IMR-90 (cell line): Measurements from ENCODE around the gene ZNF599. TPM values are rescaled to one million over a fixed set of nuclear protein-coding genes. Genes with fewer than 3 reads are reported as not detected.

Experiments
- ATAC-seq: fragments of 200-7000 bp; cut with Tn5 transposase; 2 replicates; pipeline ENCODE4 v1.9.1; 2020; ENCODE audit warnings: low read depth, mild to moderate bottlenecking, moderate library complexity
- BruUV-seq: library from RNA; stranded (reverse); fragments of 400-500 nt; replicated peaks from 2 replicates; lab custom pipeline; 2021; lab: Mats Ljungman, UMichigan
- CTCF ChIA-PET: fragments of 300-600 bp; formaldehyde crosslinking; extraction: SDS; loops from one replicate; lab custom pipeline; 2021; ENCODE audit warnings: antibody characterized with exemption; lab: Yijun Ruan, JAX
- POLR2A ChIA-PET: fragments of 300-600 bp; sonication (Branson Sonifier 250); formaldehyde crosslinking; loops from one replicate; lab custom pipeline; 2022; ENCODE audit warnings: antibody characterized with exemption; ENCODE audit not compliant: unreplicated experiment; lab: Charles Lee
- DNase-seq: peaks from one replicate; pipeline ENCODE4 v3.0.0; 2013
- H2AFZ ChIP-seq: replicated peaks from 2 replicates; pipeline ENCODE3; 2013; ENCODE audit warnings: low read length, mild to moderate bottlenecking; ENCODE audit not compliant: poor library complexity
- H2AK5ac ChIP-seq: 2 replicates; pipeline ENCODE4 v1.6.1; 2013; ENCODE audit warnings: low read depth, low read length, inconsistent platforms
- H2AK9ac ChIP-seq: replicated peaks from 2 replicates; pipeline ENCODE3; 2013; ENCODE audit warnings: mild to moderate bottlenecking, low read depth, low read length, moderate library complexity; ENCODE audit not compliant: poor library complexity
- H2BK120ac ChIP-seq: 2 replicates; pipeline ENCODE4 v1.6.1; 2013; ENCODE audit warnings: low read depth, low read length, inconsistent platforms
- H2BK15ac ChIP-seq: 3 replicates; pipeline ENCODE4 v1.6.1; 2013; ENCODE audit warnings: low read depth, low read length, inconsistent platforms
- H2BK20ac ChIP-seq: 2 replicates; pipeline ENCODE4 v1.6.1; 2013; ENCODE audit warnings: low read depth, mild to moderate bottlenecking, inconsistent platforms, low read length, moderate library complexity
- H2BK5ac ChIP-seq: 2 replicates; pipeline ENCODE4 v1.6.1; 2013; ENCODE audit warnings: mild to moderate bottlenecking, low read depth, low read length, inconsistent platforms; ENCODE audit not compliant: poor library complexity, severe bottlenecking
- H3K14ac ChIP-seq: replicated peaks from 2 replicates; pipeline ENCODE4 v1.6.1; 2013; ENCODE audit warnings: low read depth, low read length, inconsistent platforms
- H3K18ac ChIP-seq: 2 replicates; pipeline ENCODE4 v1.6.1; 2013; ENCODE audit warnings: low read depth, low read length, control low read depth
- H3K23ac ChIP-seq: 2 replicates; pipeline ENCODE4 v1.6.1; 2013; ENCODE audit warnings: low read depth, low read length, inconsistent platforms
- H3K27ac ChIP-seq: 2 replicates; pipeline ENCODE4 v1.5.1; 2013; ENCODE audit warnings: mild to moderate bottlenecking, control low read depth, low read length; ENCODE audit not compliant: insufficient read depth
- H3K27me3 ChIP-seq: 2 replicates; pipeline ENCODE4 v1.6.1; 2013; ENCODE audit warnings: low read length; ENCODE audit not compliant: control insufficient read depth, insufficient read depth
- H3K36me3 ChIP-seq: 2 replicates; pipeline ENCODE4 v1.6.1; 2013; ENCODE audit warnings: low read length, mixed read lengths; ENCODE audit not compliant: control insufficient read depth, insufficient read depth
- H3K4ac ChIP-seq: 2 replicates; pipeline ENCODE4 v1.6.1; 2013; ENCODE audit warnings: low read depth, low read length, inconsistent platforms
- H3K4me1 ChIP-seq: 2 replicates; pipeline ENCODE4 v1.6.1; 2013; ENCODE audit warnings: low read length, mixed read lengths; ENCODE audit not compliant: control insufficient read depth, insufficient read depth
- H3K4me2 ChIP-seq: 2 replicates; pipeline ENCODE4 v1.6.1; 2013; ENCODE audit warnings: low read depth, mild to moderate bottlenecking, control low read depth, low read length, moderate library complexity
- H3K4me3 ChIP-seq: 2 replicates; pipeline ENCODE4 v1.5.1; 2013; ENCODE audit warnings: low read depth, mild to moderate bottlenecking, control low read depth, low read length, moderate library complexity; ENCODE audit not compliant: insufficient read depth
- H3K56ac ChIP-seq: 2 replicates; pipeline ENCODE4 v1.6.1; 2013; ENCODE audit warnings: low read length, inconsistent platforms; ENCODE audit not compliant: insufficient read depth; ENCODE audit errors: extremely low read depth
- H3K79me1 ChIP-seq, 2 experiments: 2 replicates each; pipeline ENCODE4 v1.6.1; 2013; ENCODE audit warnings: low read length in 2 of 2, inconsistent platforms in 1 of 2, low read depth in 1 of 2
- H3K9ac ChIP-seq: 2 replicates; pipeline ENCODE4 v1.6.1; 2013; ENCODE audit warnings: low read depth, low read length, control low read depth
- H3K9me1 ChIP-seq: 2 replicates; pipeline ENCODE4 v1.6.1; 2013; ENCODE audit warnings: low read length, inconsistent platforms; ENCODE audit not compliant: insufficient read depth
- H3K9me3 ChIP-seq: 2 replicates; pipeline ENCODE4 v1.6.1; 2013; ENCODE audit warnings: low read length; ENCODE audit not compliant: control insufficient read depth, insufficient read depth
- H4K20me1 ChIP-seq: 2 replicates; pipeline ENCODE4 v1.6.1; 2013; ENCODE audit warnings: low read length, inconsistent platforms; ENCODE audit not compliant: insufficient read depth
- H4K5ac ChIP-seq: 2 replicates; pipeline ENCODE4 v1.6.1; 2013; ENCODE audit warnings: mild to moderate bottlenecking, low read depth, low read length, control low read depth
- H4K8ac ChIP-seq, 2 experiments: 2 replicates each; pipeline ENCODE4 v1.6.1; 2013; ENCODE audit warnings: low read depth in 2 of 2, low read length in 2 of 2, control low read depth in 1 of 2, inconsistent platforms in 1 of 2
- H4K91ac ChIP-seq: 2 replicates; pipeline ENCODE4 v1.6.1; 2013; ENCODE audit warnings: low read depth, low read length, inconsistent platforms; ENCODE audit not compliant: insufficient read depth
- CEBPB ChIP-seq: IDR thresholded peaks from 2 replicates; pipeline ENCODE4 v1.6.1; 2012; ENCODE audit warnings: low read depth, low read length, improper control_type of control experiment
- CHD1 ChIP-seq: IDR thresholded peaks from 2 replicates; pipeline ENCODE4 v1.6.1; 2012; ENCODE audit warnings: low read depth, low read length, improper control_type of control experiment
- CTCF ChIP-seq: conservative IDR thresholded peaks from 2 replicates; pipeline ENCODE4 v1.5.1; 2012; ENCODE audit warnings: mild to moderate bottlenecking, low read depth, low read length, improper control_type of control experiment
- ELK1 ChIP-seq: fragments of 150-350 bp; IDR thresholded peaks from 2 replicates; pipeline ENCODE4 v1.6.1; 2016; ENCODE audit warnings: low read depth, mild to moderate bottlenecking, low read length, moderate library complexity, borderline replicate concordance
- MAFK ChIP-seq: IDR thresholded peaks from 2 replicates; pipeline ENCODE4 v1.6.1; 2012; ENCODE audit warnings: low read depth, low read length, improper control_type of control experiment
- MAZ ChIP-seq: IDR thresholded peaks from 2 replicates; pipeline ENCODE4 v1.6.1; 2012; ENCODE audit warnings: low read depth, mild to moderate bottlenecking, low read length, improper control_type of control experiment, moderate library complexity, borderline replicate concordance
- MXI1 ChIP-seq: IDR thresholded peaks from 2 replicates; pipeline ENCODE4 v1.6.1; 2012; ENCODE audit warnings: low read depth, mild to moderate bottlenecking, low read length, moderate library complexity, borderline replicate concordance
- NFE2L2 ChIP-seq: fragments of 150-350 bp; IDR thresholded peaks from 2 replicates; pipeline ENCODE4 v1.6.1; 2016; ENCODE audit warnings: low read depth, mild to moderate bottlenecking, low read length
- POLR2A ChIP-seq: IDR thresholded peaks from 2 replicates; pipeline ENCODE4 v1.6.1; 2012; ENCODE audit warnings: mild to moderate bottlenecking, low read depth, low read length
- RAD21 ChIP-seq: IDR thresholded peaks from 2 replicates; pipeline ENCODE4 v1.6.1; 2012; ENCODE audit warnings: low read length, improper control_type of control experiment
- SMC3 ChIP-seq: fragments of 150-350 bp; IDR thresholded peaks from 2 replicates; pipeline ENCODE4 v1.6.1; 2016; ENCODE audit warnings: low read depth, mild to moderate bottlenecking, antibody characterized with exemption, low read length, moderate library complexity
- USF2 ChIP-seq: fragments of 150-350 bp; IDR thresholded peaks from 2 replicates; pipeline ENCODE4 v1.6.1; 2017; ENCODE audit warnings: mild to moderate bottlenecking, antibody characterized with exemption, low read length, low read depth
- WGBS, 2 experiments: methylation state at CpG; one replicate each; pipeline versions ENCODE4 v1.1.5 to v1.1.7; 2013; ENCODE audit warnings: missing lambda C conversion rate in 2 of 2; ENCODE audit not compliant: insufficient read length in 1 of 2; ENCODE audit errors: extremely low coverage in 2 of 2; 5-methylcytosine and 5-hydroxymethylcytosine counted together
- dilution Hi-C: fragments of 300-500 bp; cut with HindIII; formaldehyde crosslinking; loops from one replicate; pipeline ENCODE4 v1.14.3; 2018; ENCODE audit warnings: low sequenced_read_pairs; ENCODE audit not compliant: unreplicated experiment
- in situ Hi-C: fragments of 300-500 bp; cut with MboI; formaldehyde crosslinking; loops from 3 replicates; pipeline ENCODE4 v1.14.3; 2019; ENCODE audit warnings: low sequenced_read_pairs, inconsistent platforms, mixed read lengths
- intact Hi-C: fragments of 100-400 bp; cut with micrococcal nuclease; formaldehyde crosslinking; loops from 2 replicates; pipeline ENCODE4 v1.10.0; 2022
- polyA plus RNA-seq, 3 experiments: library from polyadenylated mRNA; depleted of rRNA; stranded (reverse); fragments of >200 nt; gene quantifications; 2 replicates each; pipeline ENCODE4 v1.2.3, GENCODE V29; 2012; ENCODE audit warnings: low replicate concordance in 1 of 3
- total RNA-seq: library from RNA; depleted of rRNA; stranded (reverse); fragments of >200 nt; gene quantifications from 2 replicates; pipeline ENCODE4 v1.2.3, GENCODE V29; 2012

The ZNF599 gene
- total and polyA plus RNA-seq, 2 of the 4 experiments (the other 2 are of a cell fraction), result 3.4 to 5.9 TPM

GRCh38 chr19:34712395-34713261 is 60.4 kb downstream of the ZNF599 start (continued):
- peak; percentile 80 for TF ChIP-seq SMC3
- no peak for TF ChIP-seq POLR2A

- H4K91ac ChIP-seq, result no peak overlapping the region
- no peak overlapping the region for H3K4me3 ChIP-seq
- no peaks in the 10 kb centered on the region for H3K36me3 ChIP-seq
- no peak overlapping the region for H3K56ac ChIP-seq
- H3K4me2 ChIP-seq, result no peak overlapping the region
- in situ Hi-C loops (loop anchor here (5.0 to 25.0 kb wide), 2 partner anchors 75 to 575 kb away; no protein-coding TSS in a partner anchor), intact Hi-C loops (loop anchor here (1.0 to 5.0 kb wide), 6 partner anchors 73 to 669 kb away; no protein-coding TSS in a partner anchor), dilution Hi-C loops (no loop called here)
- H4K8ac ChIP-seq, result no peak overlapping the region
- no peak overlapping the region for H3K14ac ChIP-seq
- no peak overlapping the region for H2AK5ac ChIP-seq
- DNase-seq (no peak), ATAC-seq (no peak)
- H3K9me3 ChIP-seq, result peaks cover 3% of the 10 kb centered on the region
- H3K9me1 ChIP-seq, result no peaks in the 10 kb centered on the region
- H3K79me1 ChIP-seq, result no peaks in the 10 kb centered on the region
- H2AFZ ChIP-seq, result no peak overlapping the region
- H3K18ac ChIP-seq, result no peak overlapping the region
- no peak overlapping the region for H4K5ac ChIP-seq
- H2BK20ac ChIP-seq, result no peak overlapping the region
- no peak overlapping the region for H2AK9ac ChIP-seq
- no peak overlapping the region for H3K23ac ChIP-seq
- H3K9ac ChIP-seq, result no peak overlapping the region
- POLR2A ChIA-PET, result no interaction called here
- no peak overlapping the region for H3K4ac ChIP-seq
- no peak overlapping the region for H2BK5ac ChIP-seq
- no peak overlapping the region for H3K27ac ChIP-seq
- H3K4me1 ChIP-seq, result no peaks in the 10 kb centered on the region
- CTCF ChIA-PET, result interaction anchor here (1.0 to 1.3 kb wide), 2 partner anchors 39 to 72 kb away, joined by 3 read pairs; no protein-coding TSS in a partner anchor
- BruUV-seq, result no TSS peak
- no CpG with 5 or more reads among the region's 6 CpGs for WGBS, 2 experiments
- no peaks in the 10 kb centered on the region for H3K27me3 ChIP-seq
- H4K20me1 ChIP-seq, result no peaks in the 10 kb centered on the region
- no peak overlapping the region for H2BK120ac ChIP-seq
- no peak overlapping the region for H2BK15ac ChIP-seq
- TF ChIP-seq MAFK (no peak), RAD21 (no peak), USF2 (no peak), CEBPB (no peak), ELK1 (no peak), CTCF (no peak), CHD1 (no peak), MAZ (no peak), POLR2A (no peak), MXI1 (no peak), NFE2L2 (no peak)
These were observed 61.1 kb downstream of the ZNF599 start for GRCh38 chr19:34711890-34712289.
